GM12878 (cell line): ENCODE data around the gene LZTFL1. TPM values are rescaled to one million over a fixed set of nuclear protein-coding genes. Genes with fewer than 3 reads are reported as not detected.

ENCODE experiments used
- ATAC-seq: fragments of 200-7000 bp; cut with Tn5 transposase; 3 replicates; pipeline ENCODE4 v1.9.1; 2020; ENCODE audit warnings: mild to moderate bottlenecking, moderate library complexity
- BruUV-seq: library from RNA; stranded (reverse); fragments of 400-500 nt; replicated peaks from 2 replicates; lab custom pipeline; 2021; lab: Mats Ljungman, UMichigan
- CTCF ChIA-PET: fragments of 300-600 bp; sonication (Branson Sonifier 250); formaldehyde crosslinking; extraction: SDS; loops from one replicate; lab custom pipeline; 2021; ENCODE audit warnings: inconsistent platforms; lab: Yijun Ruan, JAX
- POLR2A ChIA-PET: fragments of 350-600 bp; formaldehyde crosslinking; extraction: SDS; loops from one replicate; lab custom pipeline; 2021; ENCODE audit warnings: inconsistent platforms; lab: Charles Lee
- RAD21 ChIA-PET: fragments of 300-600 bp; sonication (Branson Sonifier 250); formaldehyde crosslinking; loops from one replicate; lab custom pipeline; 2023; ENCODE audit warnings: antibody characterized with exemption; ENCODE audit not compliant: unreplicated experiment; lab: Charles Lee
- SMC1A ChIA-PET: fragments of 300-600 bp; sonication (Branson Sonifier 250); formaldehyde crosslinking; loops from one replicate; lab custom pipeline; 2023; ENCODE audit not compliant: unreplicated experiment, uncharacterized antibody; lab: Charles Lee
- DNase-seq: peaks from one replicate; pipeline ENCODE4 v3.0.0-alpha.2; 2011; ENCODE audit warnings: low read depth, low spot score
- FAIRE-seq: peaks from 3 replicates; lab custom pipeline; 2011; peaks lifted over from hg19 to GRCh38; lab: Jason Lieb, UNC
- H2AFZ ChIP-seq: 2 replicates; pipeline ENCODE4 v1.6.0; 2011; ENCODE audit warnings: low read depth, low read length, control low read depth; ENCODE audit not compliant: control insufficient read depth
- H3K27ac ChIP-seq: 2 replicates; pipeline ENCODE4 v1.5.1; 2011; ENCODE audit warnings: control low read depth; ENCODE audit not compliant: control insufficient read depth, insufficient read depth
- H3K27me3 ChIP-seq, 2 experiments: replicated peaks in 1 of 2; 2 replicates each; pipeline versions ENCODE4 v1.6.0 to v1.6.1; 2011; ENCODE audit warnings: low read length in 1 of 2; ENCODE audit not compliant: control insufficient read depth in 2 of 2, insufficient read depth in 2 of 2
- H3K36me3 ChIP-seq, 2 experiments: 2 replicates each; pipeline ENCODE4 v1.5.1; 2011; ENCODE audit warnings: low read length in 1 of 2; ENCODE audit not compliant: control insufficient read depth in 2 of 2, insufficient read depth in 2 of 2
- H3K4me1 ChIP-seq: 2 replicates; pipeline ENCODE4 v1.6.1; 2011; ENCODE audit warnings: mild to moderate bottlenecking, low read length, moderate library complexity, mixed read lengths; ENCODE audit not compliant: control insufficient read depth, insufficient read depth
- H3K4me2 ChIP-seq: 2 replicates; pipeline ENCODE4 v1.6.0; 2011; ENCODE audit warnings: control low read depth; ENCODE audit not compliant: control insufficient read depth, insufficient read depth
- H3K4me3 ChIP-seq: fragments of 200-600 bp; sonication (generic); 2 replicates; pipeline ENCODE4 v1.5.1; 2016
- H3K79me2 ChIP-seq: 2 replicates; pipeline ENCODE4 v1.6.0; 2011; ENCODE audit warnings: low read length; ENCODE audit not compliant: control insufficient read depth, insufficient read depth
- H3K9ac ChIP-seq: 2 replicates; pipeline ENCODE4 v1.8.0; 2011; ENCODE audit warnings: low read length, control low read depth, mixed read lengths; ENCODE audit not compliant: control insufficient read depth, insufficient read depth
- H3K9me3 ChIP-seq: replicated peaks from 3 replicates; pipeline ENCODE4 v1.5.1; 2011; ENCODE audit warnings: mild to moderate bottlenecking, low read length; ENCODE audit not compliant: control insufficient read depth, insufficient read depth
- H4K20me1 ChIP-seq: 2 replicates; pipeline ENCODE4 v1.6.0; 2011; ENCODE audit not compliant: control insufficient read depth, insufficient read depth
- GABPA ChIP-seq: IDR thresholded peaks from 2 replicates; pipeline ENCODE4 v1.6.1; 2014; ENCODE audit warnings: antibody characterized with exemption, low read depth, mild to moderate bottlenecking, inconsistent platforms
- HDGF ChIP-seq: fragments of 450-650 bp; IDR thresholded peaks from 2 replicates; pipeline ENCODE4 v1.6.1; 2016; ENCODE audit warnings: antibody characterized with exemption
- IRF5 ChIP-seq: fragments of 450-650 bp; IDR thresholded peaks from 2 replicates; pipeline ENCODE4 v1.6.1; 2017; ENCODE audit warnings: borderline replicate concordance
- PKNOX1 ChIP-seq: fragments of 450-650 bp; IDR thresholded peaks from 2 replicates; pipeline ENCODE4 v1.6.1; 2016; ENCODE audit warnings: mild to moderate bottlenecking
- ZNF24 ChIP-seq: fragments of 450-650 bp; IDR thresholded peaks from 2 replicates; pipeline ENCODE4 v1.6.1; 2017; ENCODE audit warnings: antibody characterized with exemption, mild to moderate bottlenecking
- ZNF592 ChIP-seq: fragments of 450-650 bp; IDR thresholded peaks from 2 replicates; pipeline ENCODE4 v1.6.1; 2017; ENCODE audit warnings: mild to moderate bottlenecking, moderate library complexity
- WGBS: methylation state at CpG from one replicate; pipeline ENCODE4 v1.1.6; 2016; ENCODE audit warnings: low lambda C conversion rate; ENCODE audit not compliant: insufficient replicate concordance, insufficient coverage; ENCODE audit errors: missing lambda C conversion rate; 5-methylcytosine and 5-hydroxymethylcytosine counted together
- in situ Hi-C: fragments of 300-500 bp; cut with MboI; formaldehyde crosslinking; loops from 9 replicates; pipeline ENCODE4 v1.14.3; 2018; ENCODE audit warnings: mixed read lengths
- intact Hi-C: fragments of 100-400 bp; cut with micrococcal nuclease; formaldehyde crosslinking; loops from one replicate; pipeline ENCODE4 v1.14.2; 2022; ENCODE audit not compliant: unreplicated experiment
- polyA plus RNA-seq, 11 experiments: library from polyadenylated mRNA; depleted of rRNA in 4 of 11; unstranded in 6 of 11; stranded (reverse) in 5 of 11; fragments of >200 nt; fragmentation: Nextera tagmentation in 4 of 11; fragmentation: Illumina TruSeq in 1 of 11; extraction: Ambion mirVana in 4 of 11; extraction: Trizol in 1 of 11; gene quantifications; 1 replicate in 1 of 11; 2 replicates in 10 of 11; pipeline versions ENCODE4 v1.2.1 to v1.2.3, GENCODE V29; 2011 to 2016; ENCODE audit warnings: inconsistent platforms in 2 of 11, missing spikeins in 2 of 11, low read depth in 1 of 11
- total RNA-seq, 4 experiments: library from RNA; depleted of rRNA in 3 of 4; stranded (reverse); fragments of >200 nt in 3 of 4; fragmentation: Illumina TruSeq in 1 of 4; extraction: Trizol in 1 of 4; gene quantifications; 2 replicates each; pipeline versions ENCODE4 v1.2.1 to v1.2.3, GENCODE V29; 2013 to 2021

The LZTFL1 gene
- total and polyA plus RNA-seq, 10 of the 15 experiments (the other 5 are each of a cell fraction or from before 2014, with no cell fraction given), result 9.8 to 74.1 (median 11.9) TPM

GRCh38 chr3:45787551-45787950 is 54.4 kb downstream of the LZTFL1 start:
- Histone ChIP-seq H3K27me3 (peaks cover 0 to 7% of the 10 kb centered on the region in 2 experiments; a peak in 1 of 4 replicates), H3K4me2 (no peak overlapping the region), H3K9ac (no peak overlapping the region), H2AFZ (no peak overlapping the region), H3K4me1 (no peaks in the 10 kb centered on the region), H3K9me3 (no peaks in the 10 kb centered on the region; the same call in 2 of the 3 replicates), H4K20me1 (no peaks in the 10 kb centered on the region), H3K27ac (no peak overlapping the region), H3K36me3 (no peaks in the 10 kb centered on the region), H3K79me2 (no peaks in the 10 kb centered on the region), H3K4me3 (no peak overlapping the region)
- intact Hi-C loops (no loop called here), in situ Hi-C loops (no loop called here)
- RAD21 ChIA-PET, result no interaction called here
- FAIRE-seq (no peak), DNase-seq (no peak), ATAC-seq (no peak)
- no TSS peak for BruUV-seq
- 100% methylated on average over 2 of the region's 2 CpGs for WGBS
- TF ChIP-seq PKNOX1, result no peak
- no peak for TF ChIP-seq IRF5
- no peak for TF ChIP-seq ZNF592
- no peak for TF ChIP-seq GABPA
- TF ChIP-seq ZNF24, result no peak
- TF ChIP-seq HDGF, result no peak
- CTCF ChIA-PET, result no interaction called here
- SMC1A ChIA-PET, result no interaction called here
- POLR2A ChIA-PET, result no interaction called here
